ENCODE results near the gene SNX32. TPM values are rescaled to one million over a fixed set of nuclear protein-coding genes. Genes with fewer than 3 reads are reported as not detected.

The SNX32 gene
- total RNA-seq, 1 experiment from 2014 or later, result not detected

DNA sequence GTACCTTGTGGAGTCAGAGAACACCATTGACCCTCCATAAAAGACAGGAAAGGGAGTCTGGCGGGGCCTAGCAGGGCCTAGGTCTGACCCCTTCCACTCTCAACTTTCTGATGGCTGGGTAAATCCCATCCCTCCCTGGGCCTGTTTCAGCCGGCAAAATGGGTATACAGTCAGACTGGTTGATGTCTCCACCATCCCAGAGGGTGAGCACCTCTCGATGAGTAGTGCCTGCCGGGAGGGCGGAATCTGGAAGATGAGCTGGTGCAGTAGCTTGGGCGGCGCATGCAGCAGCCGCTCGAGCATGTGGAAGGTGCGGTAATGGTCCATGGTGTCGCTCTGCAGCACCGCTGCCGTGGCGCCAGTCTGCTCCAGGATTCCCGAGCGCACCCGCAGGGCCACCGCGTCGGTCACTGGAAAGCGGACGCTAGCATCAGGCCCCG lies 54.0 kb downstream of the SNX32 start:
- intact Hi-C loops (cut with micrococcal nuclease), result loop anchor here (2.0 kb wide), 2 partner anchors 73 to 175 kb away; partner anchors contain the start of genes KAT5 and SART1
- DNase-seq (ENCODE audit: low read depth, low spot score) (no peak), ATAC-seq (no peak)
- H2AFZ ChIP-seq (ENCODE audit: low read depth, low read length, poor library complexity, severe bottlenecking), result no peak overlapping the region
- no peaks in the 10 kb centered on the region for H3K27me3 ChIP-seq (ENCODE audit: insufficient read depth, low read length)
- H3K4me1 ChIP-seq (ENCODE audit: control insufficient read depth in 1 of 2, insufficient read depth in 2 of 2, low read length in 2 of 2), result peaks cover 18 to 68% of the 10 kb centered on the region in 2 experiments
- TF ChIP-seq ZFX (IDR thresholded peaks at IDR 0.05) (0 out of 2 replicates have a peak, but pooled peaks have one; percentile 32), CBX3 (IDR thresholded peaks at IDR 0.05; ENCODE audit: low read depth) (no peak)
- no peaks in the 10 kb centered on the region for H3K9me2 ChIP-seq (ENCODE audit: insufficient read depth)
- BruUV-seq (replicated peaks), result TSS peak; percentile 39
- ChIA-PET CTCF (interaction anchor here (0.6 to 6.5 kb wide), 25 partner anchors 9 to 255 kb away, joined by 3 to 82 read pairs (median 4); partner anchors contain the start of genes CFL1, CST6, KAT5 and MUS81), RAD21 (ENCODE audit: low non-redundant PET in 1 of 2, low total read pairs in 2 of 2, uncharacterized antibody in 2 of 2, unreplicated experiment in 2 of 2) (interaction anchor here (0.6 to 3.0 kb wide), 9 partner anchors 16 to 175 kb away, joined by 3 to 10 read pairs (median 4); partner anchors contain the start of gene KAT5 (in 1 of the 2)), POLR2A (interaction anchor here (0.6 to 8.5 kb wide), 12 partner anchors 14 to 176 kb away, joined by 3 to 124 read pairs (median 8); partner anchors contain the start of genes CFL1, FOSL1, KAT5 and MUS81)
- H3K27ac ChIP-seq (ENCODE audit: low read depth, low read length), result peak overlapping the region; percentile 97
- H4K20me1 ChIP-seq (ENCODE audit: insufficient read depth), result no peaks in the 10 kb centered on the region
- no peaks in the 10 kb centered on the region for H3K9me3 ChIP-seq (ENCODE audit: control insufficient read depth in 1 of 2, insufficient read depth in 1 of 2, low read depth in 1 of 2, low read length in 2 of 2)
- H3K4me2 ChIP-seq (ENCODE audit: low read length), result peak overlapping the region; percentile 98
- peak overlapping the region; percentile 90 to 92 for H3K4me3 ChIP-seq (replicated peaks in 1 of 2; ENCODE audit: low read depth in 1 of 2, low read length in 2 of 2)
- H3K9ac ChIP-seq (ENCODE audit: low read length), result peak overlapping the region; percentile 87
- peaks cover 14 to 45% of the 10 kb centered on the region in 2 experiments for H3K36me3 ChIP-seq (ENCODE audit: control insufficient read depth in 1 of 2, insufficient read depth in 2 of 2, low read length in 2 of 2)
- H3K79me2 ChIP-seq (ENCODE audit: insufficient read depth, low read length), result peaks cover 52% of the 10 kb centered on the region

GRCh38 chr11:65888163-65888814 lies 54.5 kb downstream of the SNX32 start, which contains the start of gene FIBP:
TSS of gene FIBP (minus strand) at chr11:65888471. CDS start at chr11:65888418, 53 bp downstream.
- DNase-seq (ENCODE audit: low read depth, low spot score) (peak; percentile 91), ATAC-seq (peak; percentile 65)
- no peaks in the 10 kb centered on the region for H3K27me3 ChIP-seq (ENCODE audit: insufficient read depth, low read length)
- no peaks in the 10 kb centered on the region for H4K20me1 ChIP-seq (ENCODE audit: insufficient read depth)
- peak within 1 kb of the TSS; percentile 87 for H3K9ac ChIP-seq (ENCODE audit: low read length)
- intact Hi-C loops (cut with micrococcal nuclease), result loop anchor here (2.0 kb wide), 2 partner anchors 73 to 175 kb away; partner anchors contain the start of genes KAT5 and SART1
- no peaks in the 10 kb centered on the region for H3K9me3 ChIP-seq (ENCODE audit: control insufficient read depth in 1 of 2, insufficient read depth in 1 of 2, low read depth in 1 of 2, low read length in 2 of 2)
- peaks cover 14 to 43% of the 10 kb centered on the region in 2 experiments for H3K36me3 ChIP-seq (ENCODE audit: control insufficient read depth in 1 of 2, insufficient read depth in 2 of 2, low read length in 2 of 2)
- peak; percentile 66 for TF ChIP-seq YY1 (IDR thresholded peaks at IDR 0.05; ENCODE audit: extremely low read depth, insufficient replicate concordance, low read depth, low read length)
- peak; percentile 63 for TF ChIP-seq POLR2A (IDR thresholded peaks at IDR 0.05; ENCODE audit: borderline replicate concordance, extremely low read depth, insufficient read depth, insufficient read length)
- TF ChIP-seq, protein P1, sequence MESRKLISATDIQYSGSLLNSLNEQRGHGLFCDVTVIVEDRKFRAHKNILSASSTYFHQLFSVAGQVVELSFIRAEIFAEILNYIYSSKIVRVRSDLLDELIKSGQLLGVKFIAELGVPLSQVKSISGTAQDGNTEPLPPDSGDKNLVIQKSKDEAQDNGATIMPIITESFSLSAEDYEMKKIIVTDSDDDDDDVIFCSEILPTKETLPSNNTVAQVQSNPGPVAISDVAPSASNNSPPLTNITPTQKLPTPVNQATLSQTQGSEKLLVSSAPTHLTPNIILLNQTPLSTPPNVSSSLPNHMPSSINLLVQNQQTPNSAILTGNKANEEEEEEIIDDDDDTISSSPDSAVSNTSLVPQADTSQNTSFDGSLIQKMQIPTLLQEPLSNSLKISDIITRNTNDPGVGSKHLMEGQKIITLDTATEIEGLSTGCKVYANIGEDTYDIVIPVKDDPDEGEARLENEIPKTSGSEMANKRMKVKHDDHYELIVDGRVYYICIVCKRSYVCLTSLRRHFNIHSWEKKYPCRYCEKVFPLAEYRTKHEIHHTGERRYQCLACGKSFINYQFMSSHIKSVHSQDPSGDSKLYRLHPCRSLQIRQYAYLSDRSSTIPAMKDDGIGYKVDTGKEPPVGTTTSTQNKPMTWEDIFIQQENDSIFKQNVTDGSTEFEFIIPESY (IDR thresholded peaks at IDR 0.05; ENCODE audit: extremely low read depth, insufficient replicate concordance, low read length), result peak; percentile 49
- TF ChIP-seq, protein P2, sequence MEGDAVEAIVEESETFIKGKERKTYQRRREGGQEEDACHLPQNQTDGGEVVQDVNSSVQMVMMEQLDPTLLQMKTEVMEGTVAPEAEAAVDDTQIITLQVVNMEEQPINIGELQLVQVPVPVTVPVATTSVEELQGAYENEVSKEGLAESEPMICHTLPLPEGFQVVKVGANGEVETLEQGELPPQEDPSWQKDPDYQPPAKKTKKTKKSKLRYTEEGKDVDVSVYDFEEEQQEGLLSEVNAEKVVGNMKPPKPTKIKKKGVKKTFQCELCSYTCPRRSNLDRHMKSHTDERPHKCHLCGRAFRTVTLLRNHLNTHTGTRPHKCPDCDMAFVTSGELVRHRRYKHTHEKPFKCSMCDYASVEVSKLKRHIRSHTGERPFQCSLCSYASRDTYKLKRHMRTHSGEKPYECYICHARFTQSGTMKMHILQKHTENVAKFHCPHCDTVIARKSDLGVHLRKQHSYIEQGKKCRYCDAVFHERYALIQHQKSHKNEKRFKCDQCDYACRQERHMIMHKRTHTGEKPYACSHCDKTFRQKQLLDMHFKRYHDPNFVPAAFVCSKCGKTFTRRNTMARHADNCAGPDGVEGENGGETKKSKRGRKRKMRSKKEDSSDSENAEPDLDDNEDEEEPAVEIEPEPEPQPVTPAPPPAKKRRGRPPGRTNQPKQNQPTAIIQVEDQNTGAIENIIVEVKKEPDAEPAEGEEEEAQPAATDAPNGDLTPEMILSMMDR (IDR thresholded peaks at IDR 0.05 in 2 of 3, conservative IDR thresholded peaks at IDR 0.05 in 1 of 3; ENCODE audit: borderline replicate concordance in 1 of 3, insufficient read depth in 1 of 3, low read depth in 2 of 3, low read length in 2 of 3), result peak in 2 of 3 experiments; percentile 68 to 78; a peak in 4 of 6 replicates
- no peak for TF ChIP-seq SIN3A (IDR thresholded peaks at IDR 0.05; ENCODE audit: low read depth)
- TF ChIP-seq SRF (IDR thresholded peaks at IDR 0.05; ENCODE audit: low read depth), result no peak
- peak; percentile 93 for TF ChIP-seq POLR2AphosphoS5 (IDR thresholded peaks at IDR 0.05; ENCODE audit: low read depth, low read length)
- peak; percentile 8 for TF ChIP-seq TCF7L2 (IDR thresholded peaks at IDR 0.05; ENCODE audit: borderline replicate concordance, extremely low read depth, insufficient read depth, insufficient read length)
- H3K4me3 ChIP-seq (replicated peaks in 1 of 2; ENCODE audit: low read depth in 1 of 2, low read length in 2 of 2), result peak within 1 kb of the TSS; percentile 90 to 92
- H3K27ac ChIP-seq (ENCODE audit: low read depth, low read length), result peak within 1 kb of the TSS; percentile 97
- H3K79me2 ChIP-seq (ENCODE audit: insufficient read depth, low read length), result peaks cover 54% of the 10 kb centered on the region
- ChIA-PET CTCF (interaction anchor here (0.6 to 6.5 kb wide), 28 partner anchors 9 to 256 kb away, joined by 3 to 82 read pairs (median 4); partner anchors contain the start of genes CFL1, CST6, KAT5 and MUS81), POLR2A (interaction anchor here (0.6 to 8.5 kb wide), 11 partner anchors 14 to 176 kb away, joined by 3 to 124 read pairs (median 9); partner anchors contain the start of genes CFL1, FOSL1, KAT5 and MUS81), RAD21 (ENCODE audit: low non-redundant PET in 1 of 2, low total read pairs in 2 of 2, uncharacterized antibody in 2 of 2, unreplicated experiment in 2 of 2) (interaction anchor here (0.6 to 3.0 kb wide), 10 partner anchors 16 to 176 kb away, joined by 3 to 10 read pairs (median 4); partner anchors contain the start of gene KAT5 (in 1 of the 2))
- no peak within 1 kb of the TSS for H2AFZ ChIP-seq (ENCODE audit: low read depth, low read length, poor library complexity, severe bottlenecking)
- peaks cover 18 to 73% of the 10 kb centered on the region in 2 experiments for H3K4me1 ChIP-seq (ENCODE audit: control insufficient read depth in 1 of 2, insufficient read depth in 2 of 2, low read length in 2 of 2)
- H3K4me2 ChIP-seq (ENCODE audit: low read length), result peak within 1 kb of the TSS; percentile 98
- H3K9me2 ChIP-seq (ENCODE audit: insufficient read depth), result no peaks in the 10 kb centered on the region
- BruUV-seq (replicated peaks), result no TSS peak

Data from HCT116 (cell line).